AG09309 (cell line): ENCODE measurements around the gene TCF7.

Experiments
- DNase-seq: peaks from one replicate; pipeline ENCODE4 v3.0.0-alpha.2; 2010; ENCODE audit warnings: low read depth
- H3K4me3 ChIP-seq: 2 replicates; pipeline ENCODE4 v1.5.1; 2011; ENCODE audit warnings: mild to moderate bottlenecking, low read depth, low read length, moderate library complexity; ENCODE audit not compliant: control insufficient read depth
- CTCF ChIP-seq: IDR thresholded peaks from 2 replicates; pipeline ENCODE4 v1.5.1; 2011; ENCODE audit warnings: mild to moderate bottlenecking, low read depth, low read length, inconsistent platforms; ENCODE audit not compliant: insufficient read depth, control insufficient read depth; ENCODE audit errors: missing control alignments

Gene TCF7

GRCh38 chr5:134113902-134114875, at the start of gene TCF7:
TSS of gene TCF7 (plus strand) at chr5:134114681. CDS start at chr5:134114907, 226 bp downstream.
- peak within 1 kb of the TSS; percentile 56 for H3K4me3 ChIP-seq
- TF ChIP-seq CTCF: no peak
- peak; percentile 23 for DNase-seq

GRCh38 chr5:134069553-134069952, 44.9 kb upstream of the TCF7 start:
- H3K4me3 ChIP-seq: no peak overlapping the region
- DNase-seq: no peak
- TF ChIP-seq CTCF: no peak

- H3K4me3 ChIP-seq: peak overlapping the region; percentile 40
- no peak for TF ChIP-seq CTCF
- DNase-seq: no peak
These were observed 43.5 kb upstream of the TCF7 start for GRCh38 chr5:134070725-134071613.

GRCh38 chr5:134071614-134072207, 42.8 kb upstream of the TCF7 start:
- DNase-seq: no peak
- no peak overlapping the region for H3K4me3 ChIP-seq
- TF ChIP-seq CTCF: no peak

GRCh38 chr5:134072471-134073210, 41.8 kb upstream of the TCF7 start:
- DNase-seq: no peak
- TF ChIP-seq CTCF: no peak
- no peak overlapping the region for H3K4me3 ChIP-seq
